HG02759 (cell line): ENCODE measurements around the gene SIDT2.
"Not testable (repeated sequence)": the region's sequence is repeated elsewhere in the genome, so short reads cannot be mapped to it uniquely, and the experiment has no call there.

Experiments
- ATAC-seq: cut with Tn5 transposase; IDR thresholded peaks from one replicate; pipeline ENCODE4 v1.9.1; 2021; ENCODE audit warnings: mild to moderate bottlenecking, moderate library complexity; ENCODE audit not compliant: unreplicated experiment

Gene SIDT2

GRCh38 chr11:117171404-117172061 lies 7.0 kb upstream of the SIDT2 start:
- ATAC-seq = no peak

- no peak for ATAC-seq
Observed at GRCh38 chr11:117172724-117173421, 5.7 kb upstream of the SIDT2 start.

GRCh38 chr11:117175104-117175503 lies 3.4 kb upstream of the SIDT2 start:
- ATAC-seq = no peak

- ATAC-seq = no peak
Observed at GRCh38 chr11:117175781-117176180, 2.8 kb upstream of the SIDT2 start.

GRCh38 chr11:117176186-117176585 lies 2.4 kb upstream of the SIDT2 start:
- no peak for ATAC-seq

- no peak for ATAC-seq
Observed at GRCh38 chr11:117177534-117178209, 871 bp upstream of the SIDT2 start.

GRCh38 chr11:117179048-117179999 lies 781 bp downstream of the SIDT2 start:
- peak; percentile 38 for ATAC-seq

- no peak for ATAC-seq
Observed at GRCh38 chr11:117180020-117180419, 1.5 kb downstream of the SIDT2 start.

GRCh38 chr11:117180661-117181585 lies 2.4 kb downstream of the SIDT2 start:
- ATAC-seq = no peak

GRCh38 chr11:117181586-117182550 lies 3.3 kb downstream of the SIDT2 start:
- ATAC-seq = no peak

GRCh38 chr11:117182551-117182935 lies 4.0 kb downstream of the SIDT2 start:
- no peak for ATAC-seq

GRCh38 chr11:117183178-117183577 lies 4.6 kb downstream of the SIDT2 start:
- ATAC-seq = not testable (repeated sequence)

- ATAC-seq = no peak
Observed at GRCh38 chr11:117183724-117184349, 5.3 kb downstream of the SIDT2 start.

GRCh38 chr11:117185736-117186430 lies 7.3 kb downstream of the SIDT2 start:
- ATAC-seq = no peak

- ATAC-seq = no peak
Observed at GRCh38 chr11:117186431-117186761, 7.9 kb downstream of the SIDT2 start.

GRCh38 chr11:117187007-117187406 lies 8.5 kb downstream of the SIDT2 start:
- ATAC-seq = no peak

- ATAC-seq = no peak
Observed at GRCh38 chr11:117187428-117187798, 8.9 kb downstream of the SIDT2 start.
